ENCODE data around the gene MKS1.

DNA sequence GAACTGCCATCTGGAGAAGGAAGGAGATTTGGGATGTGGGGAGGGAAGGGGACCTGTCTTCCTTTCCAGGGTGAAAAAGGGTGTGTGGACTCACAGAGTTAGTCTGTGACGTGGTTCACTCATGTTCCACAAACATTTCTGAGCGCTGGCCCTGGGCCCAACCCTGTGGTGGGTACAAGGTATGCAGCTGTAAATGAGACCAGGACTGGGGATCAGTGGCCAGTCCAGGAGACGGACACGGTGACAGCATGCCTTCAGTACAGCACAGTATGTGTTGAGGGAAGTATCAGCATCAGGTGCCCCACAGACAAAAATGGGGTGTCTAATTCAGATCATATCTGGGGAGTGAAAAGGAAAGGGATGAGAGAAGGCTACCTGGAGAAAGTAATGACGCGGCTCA, 32.0 kb downstream of the MKS1 start:
- TF ChIP-seq, protein P1, sequence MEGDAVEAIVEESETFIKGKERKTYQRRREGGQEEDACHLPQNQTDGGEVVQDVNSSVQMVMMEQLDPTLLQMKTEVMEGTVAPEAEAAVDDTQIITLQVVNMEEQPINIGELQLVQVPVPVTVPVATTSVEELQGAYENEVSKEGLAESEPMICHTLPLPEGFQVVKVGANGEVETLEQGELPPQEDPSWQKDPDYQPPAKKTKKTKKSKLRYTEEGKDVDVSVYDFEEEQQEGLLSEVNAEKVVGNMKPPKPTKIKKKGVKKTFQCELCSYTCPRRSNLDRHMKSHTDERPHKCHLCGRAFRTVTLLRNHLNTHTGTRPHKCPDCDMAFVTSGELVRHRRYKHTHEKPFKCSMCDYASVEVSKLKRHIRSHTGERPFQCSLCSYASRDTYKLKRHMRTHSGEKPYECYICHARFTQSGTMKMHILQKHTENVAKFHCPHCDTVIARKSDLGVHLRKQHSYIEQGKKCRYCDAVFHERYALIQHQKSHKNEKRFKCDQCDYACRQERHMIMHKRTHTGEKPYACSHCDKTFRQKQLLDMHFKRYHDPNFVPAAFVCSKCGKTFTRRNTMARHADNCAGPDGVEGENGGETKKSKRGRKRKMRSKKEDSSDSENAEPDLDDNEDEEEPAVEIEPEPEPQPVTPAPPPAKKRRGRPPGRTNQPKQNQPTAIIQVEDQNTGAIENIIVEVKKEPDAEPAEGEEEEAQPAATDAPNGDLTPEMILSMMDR (IDR thresholded peaks at IDR 0.05; ENCODE audit: extremely low read depth in 1 of 2, insufficient read depth in 1 of 2, low read depth in 1 of 2, low read length in 2 of 2): no peak
- TF ChIP-seq MYC (IDR thresholded peaks at IDR 0.05; ENCODE audit: low read depth, low read length) (no peak), POLR2AphosphoS5 (IDR thresholded peaks at IDR 0.05; ENCODE audit: insufficient read depth, low read depth, low read length) (no peak), POLR2A (IDR thresholded peaks at IDR 0.05; ENCODE audit: low read depth, low read length) (no peak), EZH2 (IDR thresholded peaks at IDR 0.05; ENCODE audit: borderline replicate concordance, low read depth, low read length, severe bottlenecking) (no peak), MAX (IDR thresholded peaks at IDR 0.05; ENCODE audit: insufficient read depth, insufficient read length) (no peak), JUN (IDR thresholded peaks at IDR 0.05; ENCODE audit: borderline replicate concordance, insufficient read depth, insufficient read length, low read depth) (no peak), GATA2 (IDR thresholded peaks at IDR 0.05; ENCODE audit: insufficient read depth, insufficient read length, low read depth, low read length) (no peak)
